ENCODE data around the gene DCTN4.

DNA sequence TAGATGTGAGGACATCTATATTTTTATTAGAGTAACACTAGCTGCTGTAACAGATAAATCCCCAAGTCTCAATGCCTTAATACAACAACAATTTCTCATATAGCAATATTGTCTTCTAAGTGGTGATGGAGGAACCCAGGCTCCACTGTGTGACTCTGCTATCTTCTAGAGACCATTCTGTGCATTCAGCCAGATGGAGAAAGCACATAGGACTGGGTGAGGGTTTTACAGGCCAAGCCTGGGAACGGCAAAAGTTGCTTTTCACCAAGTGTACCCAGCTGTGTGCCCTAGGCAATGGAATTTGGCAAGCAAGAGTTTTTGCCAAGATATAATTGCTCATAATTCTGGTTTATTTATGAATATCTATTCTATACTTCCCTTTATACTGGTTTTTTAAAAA, 69.7 kb downstream of the DCTN4 start:
- TF ChIP-seq, protein P1, sequence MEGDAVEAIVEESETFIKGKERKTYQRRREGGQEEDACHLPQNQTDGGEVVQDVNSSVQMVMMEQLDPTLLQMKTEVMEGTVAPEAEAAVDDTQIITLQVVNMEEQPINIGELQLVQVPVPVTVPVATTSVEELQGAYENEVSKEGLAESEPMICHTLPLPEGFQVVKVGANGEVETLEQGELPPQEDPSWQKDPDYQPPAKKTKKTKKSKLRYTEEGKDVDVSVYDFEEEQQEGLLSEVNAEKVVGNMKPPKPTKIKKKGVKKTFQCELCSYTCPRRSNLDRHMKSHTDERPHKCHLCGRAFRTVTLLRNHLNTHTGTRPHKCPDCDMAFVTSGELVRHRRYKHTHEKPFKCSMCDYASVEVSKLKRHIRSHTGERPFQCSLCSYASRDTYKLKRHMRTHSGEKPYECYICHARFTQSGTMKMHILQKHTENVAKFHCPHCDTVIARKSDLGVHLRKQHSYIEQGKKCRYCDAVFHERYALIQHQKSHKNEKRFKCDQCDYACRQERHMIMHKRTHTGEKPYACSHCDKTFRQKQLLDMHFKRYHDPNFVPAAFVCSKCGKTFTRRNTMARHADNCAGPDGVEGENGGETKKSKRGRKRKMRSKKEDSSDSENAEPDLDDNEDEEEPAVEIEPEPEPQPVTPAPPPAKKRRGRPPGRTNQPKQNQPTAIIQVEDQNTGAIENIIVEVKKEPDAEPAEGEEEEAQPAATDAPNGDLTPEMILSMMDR (IDR thresholded peaks at IDR 0.05; ENCODE audit: insufficient read depth, low read length, poor library complexity, severe bottlenecking) = no peak
- no peak for TF ChIP-seq EZH2phosphoT487 (conservative IDR thresholded peaks at IDR 0.05; ENCODE audit: low read length)

All from SU-DHL-6 (cell line).